Heart left ventricle (tissue), 16 donors: Measurements from ENCODE around the gene ING5. TPM values are rescaled to one million over a fixed set of nuclear protein-coding genes. Genes with fewer than 3 reads are reported as not detected.

Source experiments
- ATAC-seq, 4 donors: fragments of 200-7000 bp; cut with Tn5 transposase; one replicate each; pipeline ENCODE4 v1.9.1; 2020 to 2022; ENCODE audit warnings: moderate library complexity in 4 of 4, mild to moderate bottlenecking in 3 of 4, moderate number of reproducible peaks in 1 of 4
- DNase-seq, 5 donors: peaks; one replicate each; pipeline ENCODE4 v3.0.0-alpha.2; 2020
- H3K27ac ChIP-seq, 12 donors: fragments of 200-600 bp; sonication (generic) in 4 of 12; one replicate each; pipeline versions ENCODE4 v1.5.0 to v1.8.0; 2016 to 2022; ENCODE audit warnings: mild to moderate bottlenecking in 2 of 12
- H3K27me3 ChIP-seq, 9 donors: fragments of 200-600 bp; sonication (generic) in 2 of 9; one replicate each; pipeline versions ENCODE4 v1.5.1 to v1.8.0; 2016 to 2022; ENCODE audit warnings: mild to moderate bottlenecking in 3 of 9
- H3K36me3 ChIP-seq, 9 donors: fragments of 200-600 bp; sonication (generic) in 2 of 9; one replicate each; pipeline versions ENCODE4 v1.5.0 to v1.8.0; 2018 to 2022; ENCODE audit warnings: mild to moderate bottlenecking in 2 of 9
- H3K4me1 ChIP-seq, 12 donors: fragments of 200-600 bp; sonication (generic) in 4 of 12; one replicate each; pipeline versions ENCODE4 v1.5.0 to v1.8.0; 2016 to 2022; ENCODE audit warnings: mild to moderate bottlenecking in 3 of 12
- H3K4me3 ChIP-seq, 12 donors: fragments of 200-600 bp; sonication (generic) in 4 of 12; one replicate each; pipeline versions ENCODE4 v1.5.0 to v1.8.0; 2017 to 2022; ENCODE audit warnings: mild to moderate bottlenecking in 9 of 12, moderate library complexity in 4 of 12
- H3K9me3 ChIP-seq, 12 donors: fragments of 200-600 bp; sonication (generic) in 4 of 12; one replicate each; pipeline versions ENCODE4 v1.5.0 to v1.8.0; 2016 to 2022; ENCODE audit warnings: mild to moderate bottlenecking in 1 of 12
- POLR2A ChIP-seq, 2 donors: fragments of 450-650 bp; IDR thresholded peaks; one replicate each; pipeline ENCODE4 v1.6.1; 2017; ENCODE audit warnings: antibody characterized with exemption in 2 of 2, mild to moderate bottlenecking in 2 of 2, moderate library complexity in 2 of 2
- WGBS, 4 donors: extraction: QIAGEN DNeasy Blood & Tissue Kit in 2 of 4; methylation state at CpG; one replicate each; pipeline versions ENCODE4 v1.1.5 to v1.1.7; 2013 to 2018; 5-methylcytosine and 5-hydroxymethylcytosine counted together
- intact Hi-C, 10 donors: fragments of 100-400 bp; cut with DNase I; formaldehyde crosslinking; loops; one replicate each; pipeline versions ENCODE4 v1.11.1 to v1.14.2; 2022
- polyA plus RNA-seq, 2 donors: library from polyadenylated mRNA; stranded (reverse); fragments of 200-250 nt; gene quantifications; one replicate each; pipeline ENCODE4 v1.2.3, GENCODE V29; 2013
- total RNA-seq, 9 donors: library from RNA; depleted of rRNA in 2 of 9; stranded (reverse); fragments of >200 nt in 2 of 9; fragmentation: NEBNext Ultra II Directional in 3 of 9; extraction: Animal tissue kit (Norgen Biotek cat#: 25700) in 3 of 9; gene quantifications; one replicate each; pipeline versions ENCODE4 v1.1.0 to v1.2.4, GENCODE V29; 2016 to 2023
- TF ChIP-seq, protein P1 (sequence below), 12 donors: fragments of 200-600 bp; sonication (generic) in 4 of 12; IDR thresholded peaks; one replicate each; pipeline versions ENCODE4 v1.5.0 to v1.8.0; 2018 to 2022; ENCODE audit warnings: antibody characterized with exemption in 12 of 12, mild to moderate bottlenecking in 5 of 12
- donor health status: ischemic (EF 13 %, LVEDD 7.1; RV severe dilation, severe dysfunction).
- donor health status: healthy with polysubstance abuse.
- donor health status: DM: no; HTN: yes; CAD: no.
- donor health status: DM: no; HTN: no; CAD: no.
- donor health status: ischemic (EF 25% LVEDD 6.9; RV normal size, moderate dysfunction).
- donor health status: ischemic (EF 25% LVEDD 5.7; RV mildly dilated, moderate dysfunction).
- donor health status: healthy.
- donor health status: DM: yes; HTN: yes; CAD: no.
- donor health status: ischemic (EF 35%, LVEDD 5.7; RV mildly dilated, moderate dysfunction).
- donor health status: nonischemic (EF 11% LVEDD 7.7; RV severe dilation, severe dysfunction).
- donor health status: DM: yes; HTN: yes; CAD: no.
- donor health status: PGD.
- donor health status: ischemic (EF 29% LVEDD 5.4; RV normal size, mild dysfunction).
- donor health status: nonischemic (EF 23%, LVEDD 6.1; RV moderate dilation, normal function).

ING5 gene
- total and polyA plus RNA-seq, 11 donors: 11.8 to 29.3 (median 18.2) TPM

DNA sequence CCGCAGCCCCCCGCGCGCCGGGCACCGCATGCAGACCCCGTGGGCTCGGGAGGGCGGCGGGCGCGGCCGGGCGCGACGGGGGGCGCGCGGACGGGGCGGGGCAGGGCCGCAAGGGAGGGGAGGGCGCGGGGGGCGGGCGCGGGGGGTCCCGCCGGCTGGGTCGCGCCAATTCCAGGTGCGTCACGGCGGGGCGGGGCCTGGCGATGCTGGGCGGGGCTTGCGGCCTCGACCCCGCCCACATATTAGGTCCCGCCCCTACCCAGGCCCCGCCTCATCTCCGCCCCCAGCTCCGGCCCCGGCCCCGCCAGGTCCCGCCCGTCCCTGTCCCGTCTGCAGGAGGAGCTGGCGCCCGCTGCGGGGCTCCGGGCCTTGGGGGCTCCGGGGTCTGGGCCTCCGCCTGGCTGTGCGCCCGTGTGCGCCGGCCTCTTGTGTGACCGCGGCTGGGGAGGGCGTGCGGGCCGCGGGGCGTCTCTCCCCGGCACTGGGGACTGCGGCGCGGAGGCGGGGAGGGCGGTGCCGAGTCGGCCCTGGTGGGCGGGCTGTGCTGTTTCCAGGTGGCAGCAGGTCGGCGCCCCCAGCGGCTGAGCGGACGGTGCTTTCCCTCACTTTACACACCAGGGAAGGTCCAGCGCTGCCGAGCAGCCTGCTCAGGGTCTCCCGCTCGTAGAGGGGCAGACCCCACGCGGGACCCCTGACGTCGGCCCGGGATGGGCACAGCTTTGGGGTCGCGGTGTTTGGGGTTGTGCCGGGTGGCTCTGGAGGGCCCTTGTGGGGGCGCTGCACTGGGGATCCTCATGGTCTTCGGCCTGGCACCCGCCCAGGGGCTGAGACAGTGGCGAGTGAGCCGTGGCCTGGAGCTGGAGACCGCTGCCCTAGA, 554 bp downstream of the ING5 start:
- H3K36me3 ChIP-seq: peaks cover 0 to 31% (median 26%) of the 10 kb centered on the region in 9 donors
- peak overlapping the region; percentile 63 to 99 (median 85) for H3K4me3 ChIP-seq
- WGBS, 4 donors: 1 to 2% (median 1%) methylated on average over 14 to 92 of the region's 98 CpGs
- peak; percentile 86 to 94 (median 87) for DNase-seq
- peaks cover 0 to 21% (median 14%) of the 10 kb centered on the region in 12 donors for H3K4me1 ChIP-seq
- ATAC-seq: peak; percentile 82 to 94 (median 90)
- peaks cover 0 to 5% (median 0%) of the 10 kb centered on the region in 12 donors for H3K9me3 ChIP-seq
- H3K27ac ChIP-seq: peak overlapping the region; percentile 70 to 97 (median 91)
- no peaks in the 10 kb centered on the region for H3K27me3 ChIP-seq
- intact Hi-C loops: loop anchor here in 2 of 10 donors (2.0 to 10.0 kb wide), 2 partner anchors 172 to 178 kb away; no protein-coding TSS in a partner anchor
- TF ChIP-seq POLR2A (IDR thresholded peaks at IDR 0.05): peak in 1 of 2 donors; percentile 8
- TF ChIP-seq, protein P1, sequence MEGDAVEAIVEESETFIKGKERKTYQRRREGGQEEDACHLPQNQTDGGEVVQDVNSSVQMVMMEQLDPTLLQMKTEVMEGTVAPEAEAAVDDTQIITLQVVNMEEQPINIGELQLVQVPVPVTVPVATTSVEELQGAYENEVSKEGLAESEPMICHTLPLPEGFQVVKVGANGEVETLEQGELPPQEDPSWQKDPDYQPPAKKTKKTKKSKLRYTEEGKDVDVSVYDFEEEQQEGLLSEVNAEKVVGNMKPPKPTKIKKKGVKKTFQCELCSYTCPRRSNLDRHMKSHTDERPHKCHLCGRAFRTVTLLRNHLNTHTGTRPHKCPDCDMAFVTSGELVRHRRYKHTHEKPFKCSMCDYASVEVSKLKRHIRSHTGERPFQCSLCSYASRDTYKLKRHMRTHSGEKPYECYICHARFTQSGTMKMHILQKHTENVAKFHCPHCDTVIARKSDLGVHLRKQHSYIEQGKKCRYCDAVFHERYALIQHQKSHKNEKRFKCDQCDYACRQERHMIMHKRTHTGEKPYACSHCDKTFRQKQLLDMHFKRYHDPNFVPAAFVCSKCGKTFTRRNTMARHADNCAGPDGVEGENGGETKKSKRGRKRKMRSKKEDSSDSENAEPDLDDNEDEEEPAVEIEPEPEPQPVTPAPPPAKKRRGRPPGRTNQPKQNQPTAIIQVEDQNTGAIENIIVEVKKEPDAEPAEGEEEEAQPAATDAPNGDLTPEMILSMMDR (IDR thresholded peaks at IDR 0.05): peak in 11 of 12 donors; percentile 10 to 66 (median 38)

DNA sequence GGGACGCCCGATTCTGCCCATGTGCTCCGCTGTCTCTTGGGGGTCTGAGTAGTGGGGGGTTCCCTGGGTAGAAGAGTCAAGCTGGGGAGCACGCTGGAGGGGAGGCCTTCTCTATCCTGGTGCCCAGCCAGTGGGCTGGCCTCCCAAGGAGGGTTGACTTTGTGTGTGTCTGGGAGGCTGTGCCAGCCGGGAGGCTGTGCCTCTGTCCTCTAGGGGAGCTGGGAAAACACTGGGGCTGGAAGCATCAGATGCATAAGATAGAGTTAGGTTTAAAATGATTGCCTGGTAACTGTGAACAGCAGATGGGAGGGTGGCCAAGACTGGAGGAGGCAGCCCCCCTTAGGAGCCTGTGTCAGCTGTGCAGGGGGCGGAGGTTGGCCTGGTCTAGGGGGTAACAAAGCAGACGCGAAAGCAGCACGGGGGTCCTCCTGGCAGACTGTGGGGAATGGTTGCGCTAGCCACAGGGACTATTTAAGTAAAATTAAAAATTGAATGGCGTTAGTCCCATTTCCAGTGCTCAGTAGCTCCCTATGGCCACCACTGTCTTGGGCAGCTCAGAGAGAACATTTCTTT, 1.3 kb downstream of the ING5 start:
- Histone ChIP-seq H3K4me1 (peaks cover 0 to 21% (median 14%) of the 10 kb centered on the region in 12 donors), H3K4me3 (peak overlapping the region; percentile 63 to 99 (median 85)), H3K36me3 (peaks cover 0 to 38% (median 32%) of the 10 kb centered on the region in 9 donors), H3K27me3 (no peaks in the 10 kb centered on the region), H3K9me3 (peaks cover 0 to 5% (median 0%) of the 10 kb centered on the region in 12 donors), H3K27ac (peak overlapping the region in 7 of 12 donors; percentile 69 to 97 (median 91))
- ATAC-seq (peak in 1 of 4 donors; percentile 1), DNase-seq (no peak)
- 37 to 71% (median 42%) methylated on average over 6 to 11 of the region's 11 CpGs for WGBS, 4 donors
- intact Hi-C loops: loop anchor here in 2 of 10 donors (2.0 to 10.0 kb wide), 2 partner anchors 172 to 178 kb away; no protein-coding TSS in a partner anchor
- TF ChIP-seq POLR2A (IDR thresholded peaks at IDR 0.05): no peak
- TF ChIP-seq, protein P1 (IDR thresholded peaks at IDR 0.05): no peak

DNA sequence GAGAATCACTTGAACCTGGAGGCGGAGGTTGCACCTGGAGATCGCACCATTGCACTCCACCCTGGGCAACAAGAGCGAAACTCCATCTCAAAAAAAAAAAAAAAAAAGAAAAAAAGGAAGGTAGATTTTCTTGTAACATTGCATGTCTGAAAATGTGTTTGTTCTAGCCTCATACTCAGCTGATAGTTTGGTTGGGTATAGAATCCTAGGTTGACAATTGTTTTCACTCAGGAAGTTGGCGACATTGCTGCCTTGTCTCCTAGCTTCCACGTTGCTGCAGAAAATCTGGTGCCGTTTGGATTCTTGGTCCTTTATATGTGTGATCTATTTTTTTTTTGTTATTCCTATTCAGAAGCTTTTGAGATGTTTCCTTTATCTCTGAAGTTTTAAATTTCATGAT, 4.7 kb downstream of the ING5 start:
- intact Hi-C loops: loop anchor here in 1 of 10 donors (10.0 kb wide), 1 partner anchor 168 kb away; no protein-coding TSS in a partner anchor
- H3K27me3 ChIP-seq: no peaks in the 10 kb centered on the region
- TF ChIP-seq, protein P1 (IDR thresholded peaks at IDR 0.05): no peak
- no peak for TF ChIP-seq POLR2A (IDR thresholded peaks at IDR 0.05)
- H3K9me3 ChIP-seq: peaks cover 0 to 5% (median 0%) of the 10 kb centered on the region in 12 donors
- no peak for DNase-seq
- H3K36me3 ChIP-seq: peaks cover 0 to 73% (median 65%) of the 10 kb centered on the region in 9 donors
- WGBS, 4 donors: 97 to 98% (median 98%) methylated on average over 6 of the region's 6 CpGs
- H3K27ac ChIP-seq: no peak overlapping the region
- H3K4me3 ChIP-seq: no peak overlapping the region
- peaks cover 0 to 11% (median 9%) of the 10 kb centered on the region in 12 donors for H3K4me1 ChIP-seq
- ATAC-seq: no peak
